HS-5 (cell line): ENCODE results near the gene ZNF883.
A peak's percentile ranks its signal among the peaks of the same experiment; 100 is the strongest.
"Not testable (repeated sequence)": the region's sequence is repeated elsewhere in the genome, so short reads cannot be mapped to it uniquely, and the experiment has no call there.

Experiments used
- DNase-seq: peaks from one replicate; pipeline ENCODE4 v3.0.0-alpha.2; 2012; ENCODE audit warnings: low read depth

Gene ZNF883

DNA sequence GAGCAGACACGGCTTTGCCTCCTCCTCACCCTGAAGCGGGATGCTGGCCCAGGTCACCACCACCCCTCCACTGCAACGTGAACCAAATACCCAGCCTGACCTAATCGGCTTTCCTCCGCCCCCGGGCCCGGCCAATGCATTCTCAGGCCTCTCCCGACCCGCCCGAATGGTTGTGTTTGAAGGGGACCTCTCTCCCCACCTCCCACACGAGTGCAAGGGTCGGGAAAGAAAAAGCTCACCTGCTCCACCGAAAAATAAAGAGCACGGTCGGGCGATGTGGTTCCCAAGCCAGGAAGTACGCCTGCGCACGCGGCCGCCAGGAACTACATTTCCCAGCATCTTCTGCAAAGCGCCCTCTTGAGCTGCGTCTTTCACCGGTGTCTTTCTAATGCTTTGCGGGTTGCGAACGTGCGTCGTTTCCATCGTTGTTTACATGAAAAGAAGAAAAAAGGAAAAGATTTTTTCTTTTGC is at the start of gene ZNF883:
ZNF883 (minus strand) TSS at position 282 of the 471 bp plus-strand sequence.
- DNase-seq = no peak

DNA sequence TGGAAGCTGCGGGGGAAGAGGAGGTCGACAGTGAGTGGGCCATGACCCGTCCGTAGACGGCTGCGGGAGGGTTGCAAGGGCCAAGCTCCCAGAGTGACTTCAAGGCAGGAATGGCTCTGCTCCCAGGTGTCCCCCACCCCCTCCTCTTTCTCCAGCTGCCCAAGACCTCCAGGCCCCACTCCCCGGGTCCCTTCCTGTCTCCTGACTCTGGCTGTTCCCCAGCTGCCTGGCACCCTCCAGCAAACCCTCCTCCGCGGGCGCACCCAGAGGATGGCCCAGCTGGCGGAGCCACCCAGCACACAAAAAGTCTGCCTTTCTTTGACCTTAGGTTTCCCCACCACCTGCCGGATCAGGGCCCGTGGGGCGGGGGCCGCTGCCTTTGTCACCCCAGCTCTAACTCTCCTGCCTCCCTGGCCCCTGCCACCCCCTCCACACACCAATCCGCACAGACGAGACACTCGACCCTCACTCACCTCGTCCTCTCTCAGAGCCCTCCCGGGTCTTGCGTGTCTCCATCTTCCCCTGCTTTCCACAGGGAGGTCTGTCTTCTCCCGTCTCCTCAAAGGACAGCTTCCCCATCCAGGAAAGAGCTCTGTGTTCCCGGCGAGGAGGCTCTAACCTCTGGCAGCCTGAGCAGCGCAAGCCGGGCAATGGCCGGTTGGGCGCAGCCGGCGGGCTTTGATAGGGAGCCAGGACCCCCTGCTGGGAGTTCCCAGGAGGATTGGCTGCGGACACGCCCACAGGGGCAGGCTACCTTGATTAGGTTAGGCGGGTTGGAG is 49.3 kb upstream of the ZNF883 start:
- not testable (repeated sequence) for DNase-seq

DNA sequence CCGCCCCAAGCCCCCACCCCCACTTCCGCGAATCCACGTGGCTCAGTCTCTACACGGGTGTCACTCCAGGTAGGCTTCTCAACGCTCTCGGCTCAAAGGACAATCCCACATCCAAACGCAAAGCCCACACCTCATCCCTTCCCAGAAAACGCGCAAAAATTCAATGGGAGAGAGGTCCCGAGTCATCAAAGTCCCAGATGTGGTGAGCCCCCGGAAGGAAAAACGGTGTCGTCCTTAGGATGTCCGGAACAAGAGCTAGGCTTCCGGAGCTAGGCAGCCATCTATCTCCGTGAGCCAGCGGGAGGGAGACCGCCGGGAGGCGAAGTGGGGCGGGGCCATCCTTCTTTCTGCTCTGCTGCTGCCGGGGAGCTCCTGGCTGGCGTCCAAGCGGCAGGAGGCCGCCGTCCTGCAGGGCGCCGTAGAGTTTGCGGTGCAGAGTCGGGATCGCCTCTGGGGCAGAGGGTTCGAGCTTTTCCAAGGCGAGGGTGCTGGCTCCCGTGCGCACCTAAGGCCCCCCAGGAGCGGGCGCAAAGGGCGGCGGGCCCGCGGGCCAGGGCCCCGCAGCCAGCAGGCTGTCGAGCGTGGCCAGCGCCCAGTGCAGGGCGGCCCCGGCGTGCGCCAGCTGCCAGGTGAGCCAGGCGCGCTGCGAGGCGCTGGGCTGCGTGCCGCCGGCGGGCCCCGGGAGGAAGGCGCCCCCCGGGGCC is 47.7 kb upstream of the ZNF883 start:
- not testable (repeated sequence) for DNase-seq

DNA sequence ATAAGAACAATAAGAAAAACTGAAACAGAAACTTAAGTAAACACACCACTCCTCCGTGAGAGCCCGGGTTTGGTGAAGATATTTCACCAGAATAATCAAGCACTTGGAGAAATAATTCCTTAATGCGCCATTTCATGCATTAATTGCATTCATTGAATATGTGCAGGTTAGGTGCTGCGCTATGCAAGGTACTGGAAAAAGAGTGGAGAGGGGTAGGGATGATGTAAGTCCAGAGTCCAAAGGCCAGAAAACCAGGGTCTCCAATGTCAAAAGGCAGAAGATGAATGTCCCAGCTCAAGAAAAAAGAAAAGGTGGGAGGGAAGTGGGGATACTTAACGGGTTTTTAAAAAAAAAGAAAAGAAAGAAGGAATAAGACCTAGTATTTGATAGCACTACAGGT is 45.2 kb upstream of the ZNF883 start:
- DNase-seq = no peak

DNA sequence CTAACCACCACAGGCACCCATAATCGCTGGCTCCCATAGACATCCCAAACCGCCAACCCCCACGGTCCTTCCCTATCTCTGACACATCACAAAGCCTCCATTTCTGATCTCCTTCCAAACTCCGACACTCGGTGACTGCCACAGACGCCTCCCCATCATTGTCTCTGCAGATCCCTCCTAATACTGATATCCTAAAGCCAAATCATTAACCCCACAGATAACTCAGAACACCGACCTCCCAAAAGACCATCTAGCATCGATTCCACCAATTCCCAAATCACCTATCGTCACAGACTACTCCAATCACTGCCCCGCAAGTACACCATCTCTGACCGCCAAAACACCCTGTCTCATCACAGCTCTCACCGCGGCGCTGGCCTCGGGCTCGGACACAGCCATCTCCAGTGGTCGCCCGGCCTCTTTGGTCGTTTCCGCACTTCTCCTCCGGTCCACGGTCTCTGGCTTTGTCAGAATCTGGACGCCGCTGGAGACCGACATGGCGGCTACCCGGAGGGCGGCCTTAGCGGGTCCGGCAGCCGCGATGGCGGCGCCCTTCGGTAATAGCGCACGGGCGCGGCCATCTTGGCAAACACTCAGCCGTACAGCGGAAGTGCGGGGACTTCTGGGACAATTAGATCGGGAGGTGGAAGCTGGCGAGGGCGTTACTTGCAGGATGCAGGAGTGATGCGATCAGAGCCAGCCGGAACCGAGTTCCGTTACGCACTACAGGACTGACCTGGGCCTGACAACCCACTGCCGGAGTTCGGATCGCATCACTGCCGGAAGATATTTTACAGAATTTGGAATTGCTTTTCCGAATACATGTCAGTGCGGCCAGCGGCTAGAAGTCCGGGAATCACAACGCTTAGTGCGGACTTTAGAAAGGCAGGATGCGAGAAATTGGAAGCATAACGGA is 44.5 kb upstream of the ZNF883 start, which contains the start of gene ZFP37:
ZFP37 (minus strand) TSS at position 534 of the 916 bp plus-strand sequence; CDS start at position 498, 36 bp downstream.
- DNase-seq = peak; percentile 74

DNA sequence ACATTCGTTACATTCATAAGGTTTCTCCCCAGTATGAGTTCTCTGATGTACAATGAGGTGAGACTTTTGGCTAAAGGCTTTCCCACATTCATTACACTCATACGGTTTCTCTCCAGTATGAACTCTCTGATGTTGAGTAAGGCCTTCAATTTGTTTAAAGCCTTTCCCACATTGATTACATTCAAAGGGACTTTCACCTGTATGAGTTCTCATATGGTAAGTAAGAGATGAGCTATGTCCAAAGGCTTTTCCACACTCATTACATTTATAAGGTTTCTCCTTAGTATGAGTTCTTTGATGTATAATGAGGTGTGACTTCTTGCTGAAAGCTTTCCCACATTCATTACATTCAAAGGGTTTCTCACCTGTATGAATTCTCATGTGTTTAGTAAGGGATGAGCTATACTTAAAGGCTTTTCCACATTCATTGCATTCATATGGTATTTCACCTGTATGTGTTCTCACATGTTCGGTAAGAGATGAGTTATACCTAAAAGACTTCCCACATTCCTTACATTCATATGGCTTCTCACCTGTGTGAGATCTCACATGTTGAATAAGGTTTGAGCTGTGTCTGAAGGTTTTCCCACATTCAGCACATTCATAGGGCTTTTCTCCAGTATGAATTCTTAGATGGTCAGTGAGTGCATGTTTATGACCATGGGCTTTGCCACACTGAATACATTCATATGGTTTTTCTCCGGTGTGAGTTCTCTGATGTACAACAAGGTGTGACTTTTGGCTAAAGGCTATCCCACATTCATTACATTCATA is 31.1 kb upstream of the ZNF883 start:
- DNase-seq = no peak

DNA sequence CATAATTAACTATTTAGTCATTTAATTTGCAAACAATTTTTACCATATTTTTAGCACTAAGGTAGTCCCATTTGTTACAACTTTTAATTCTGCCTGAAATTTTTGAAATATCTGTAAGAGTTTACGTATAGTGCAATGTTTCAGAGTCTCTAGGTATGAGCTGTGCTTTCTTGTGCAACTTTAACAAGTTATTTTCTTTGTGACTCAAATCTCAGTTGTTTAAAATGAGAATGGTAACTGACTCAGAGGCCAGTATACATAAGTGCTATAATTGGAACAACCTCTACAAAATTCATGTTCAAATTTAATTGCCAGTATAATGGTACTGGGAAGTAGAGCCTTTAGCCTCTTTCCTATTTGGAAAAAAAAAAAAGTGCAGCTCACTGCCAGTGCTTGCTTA is 14.2 kb upstream of the ZNF883 start:
- DNase-seq = no peak

DNA sequence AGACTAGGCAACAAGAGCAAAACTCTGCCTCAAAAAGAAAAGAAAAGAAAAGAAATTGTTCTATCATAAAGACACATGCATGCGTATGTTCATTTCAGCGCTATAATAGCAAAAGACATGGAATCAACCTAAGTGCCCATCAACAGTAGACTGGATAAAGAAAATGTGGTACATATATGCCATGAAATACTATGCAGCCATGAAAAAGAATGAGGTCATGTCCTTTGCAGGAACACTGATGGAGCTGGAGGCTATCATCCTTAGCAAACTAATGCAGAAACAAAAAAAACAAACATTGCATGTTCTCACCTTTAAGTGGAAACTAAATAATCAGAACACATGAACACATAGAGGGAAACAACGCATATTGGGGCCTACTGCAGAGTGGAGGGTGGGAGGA is 6.3 kb upstream of the ZNF883 start:
- DNase-seq = no peak

DNA sequence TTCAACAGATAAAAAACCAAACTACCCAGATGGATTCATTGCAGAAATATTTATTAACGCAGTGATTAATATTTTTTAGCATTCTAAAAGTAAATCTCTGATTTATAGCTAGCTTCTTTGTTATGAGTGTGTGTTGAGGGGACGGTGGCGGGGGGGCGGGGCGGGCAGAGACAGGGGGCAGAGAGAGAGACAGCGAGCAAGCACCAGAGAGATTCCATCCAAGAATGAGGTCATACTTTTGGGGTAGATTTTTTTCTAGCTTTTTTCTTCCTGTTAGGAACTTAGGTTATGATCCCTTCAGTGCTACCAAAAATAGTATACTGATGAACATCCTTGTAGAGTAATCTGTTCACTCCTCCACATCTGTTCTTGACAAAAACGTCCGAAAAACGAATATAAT is 500 bp upstream of the ZNF883 start:
- no peak for DNase-seq

DNA sequence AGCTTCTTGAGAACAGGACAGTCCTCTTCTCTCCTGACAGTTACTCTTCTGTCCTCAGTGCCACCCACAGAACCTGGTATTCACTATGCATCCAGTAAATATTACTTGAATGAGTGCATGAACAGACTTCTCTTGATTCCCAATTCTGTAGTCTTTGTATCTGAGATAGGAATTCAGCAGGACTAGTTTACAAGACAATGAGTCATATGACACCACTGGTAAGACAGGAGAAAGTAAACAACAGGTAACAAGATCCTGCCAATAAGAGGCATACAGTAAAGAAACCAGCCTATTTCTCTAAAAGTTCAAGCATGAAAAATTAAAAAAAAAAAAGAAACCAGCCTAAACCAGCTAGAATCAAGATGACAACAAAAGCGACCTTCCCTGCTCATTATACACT is 6.2 kb downstream of the ZNF883 start:
- DNase-seq = no peak

DNA sequence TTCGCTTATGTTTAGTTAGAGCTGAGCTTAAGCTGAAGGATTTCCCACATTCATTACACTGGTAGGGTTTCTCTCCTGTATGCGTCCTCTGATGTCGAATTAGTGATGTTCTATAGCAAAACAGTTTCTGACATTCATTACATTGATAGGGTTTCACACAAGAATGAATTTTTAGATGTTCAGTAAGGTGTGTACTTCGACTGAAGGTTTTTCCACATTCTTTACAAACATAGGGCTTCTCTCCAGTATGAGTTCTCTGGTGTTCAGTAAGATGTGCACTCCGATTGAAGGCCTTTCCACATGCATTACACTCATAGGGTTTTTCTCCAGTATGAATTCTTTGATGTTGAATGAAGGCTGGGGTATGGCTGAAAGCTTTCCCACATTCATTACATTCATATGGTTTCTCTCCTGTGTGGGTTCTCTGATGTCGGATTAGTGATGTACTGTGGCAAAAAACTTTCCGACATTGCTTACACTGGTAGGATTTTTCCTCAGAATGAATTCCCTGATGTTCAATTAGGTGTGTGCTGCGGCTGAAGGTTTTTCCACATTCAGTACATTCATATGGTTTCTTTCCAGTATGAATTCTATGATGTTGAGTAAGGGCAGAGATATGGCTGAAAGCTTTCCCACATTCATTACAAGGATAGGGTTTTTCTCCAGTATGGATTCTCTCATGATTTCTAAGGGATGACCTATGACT is 14.6 kb downstream of the ZNF883 start:
- DNase-seq = no peak

DNA sequence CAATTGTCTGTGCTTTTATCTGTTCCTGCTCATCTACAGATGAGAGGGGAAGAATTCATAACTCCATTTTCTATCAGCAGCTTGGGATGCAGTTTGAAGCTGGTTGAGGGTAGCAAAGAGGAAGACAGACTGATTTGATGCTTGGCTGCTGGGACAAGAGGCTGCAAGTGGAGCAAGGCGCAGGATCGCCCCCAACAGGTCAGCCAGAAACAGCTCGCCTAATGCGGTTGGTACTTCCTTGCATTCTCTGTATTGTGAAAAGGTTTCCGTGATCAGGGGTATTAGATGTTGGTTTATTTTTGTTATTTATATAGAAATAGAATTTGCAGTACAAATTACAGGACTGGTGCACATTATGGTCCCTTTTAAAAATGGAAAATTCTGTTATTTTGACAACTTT is 40.6 kb downstream of the ZNF883 start:
- DNase-seq = no peak

DNA sequence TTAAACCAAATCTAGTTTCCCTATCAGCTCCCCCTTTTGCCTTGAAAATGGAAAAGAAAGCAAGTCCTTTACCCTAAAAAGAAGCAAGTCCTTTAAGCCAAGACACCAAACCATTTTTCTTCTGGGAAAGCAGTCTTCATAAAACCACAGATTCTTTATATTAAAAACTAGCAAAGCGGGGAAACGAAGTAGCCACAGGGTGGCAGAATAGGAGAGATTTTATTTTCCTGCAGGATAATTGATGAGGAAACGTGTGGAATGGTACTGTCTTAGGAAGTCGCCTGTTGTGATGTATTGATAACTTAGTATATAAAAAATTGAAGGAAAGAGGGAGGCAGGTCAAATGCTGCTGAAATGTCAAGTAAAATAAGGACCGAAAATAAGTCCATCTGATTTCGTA is 41.1 kb downstream of the ZNF883 start:
- DNase-seq = peak; percentile 2

DNA sequence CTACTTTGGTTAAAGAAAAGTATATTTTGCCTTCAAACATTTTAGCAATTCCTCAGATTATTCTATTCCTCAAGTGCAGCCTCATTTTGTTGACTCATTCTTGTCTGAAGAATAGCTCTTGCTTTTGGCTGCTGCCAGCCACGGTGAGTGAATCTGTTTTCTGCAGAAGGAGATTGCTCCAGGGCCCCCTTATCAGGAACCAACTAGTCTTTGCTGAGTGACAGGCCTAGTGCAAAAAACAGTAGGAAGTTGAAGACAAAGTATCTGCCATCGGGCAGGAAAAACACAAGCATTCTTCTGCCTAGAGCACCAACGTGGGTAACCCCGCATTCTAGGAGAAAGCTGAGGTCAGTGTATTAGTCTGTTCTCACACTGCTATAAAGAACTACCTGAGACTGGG is 42.3 kb downstream of the ZNF883 start:
- no peak for DNase-seq

DNA sequence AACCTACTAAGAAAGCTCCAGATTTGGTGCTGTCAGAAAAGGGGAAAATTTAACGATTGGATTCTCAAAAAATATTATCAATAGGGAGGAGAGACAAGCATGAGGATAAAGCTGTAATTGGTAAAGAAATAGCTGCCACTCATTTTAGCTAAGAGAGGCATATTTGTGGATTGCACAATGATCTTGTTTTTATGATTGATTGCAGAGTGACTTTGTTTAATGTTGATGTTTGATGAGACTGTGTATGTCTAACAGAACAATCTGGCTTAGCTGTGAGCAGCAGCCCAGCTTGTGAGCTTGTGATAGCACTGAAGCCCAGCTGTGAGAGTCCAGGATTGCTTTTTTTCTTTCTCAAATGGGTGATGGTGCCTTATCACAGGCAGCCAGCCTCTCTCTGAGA is 56.4 kb downstream of the ZNF883 start:
- DNase-seq = no peak

DNA sequence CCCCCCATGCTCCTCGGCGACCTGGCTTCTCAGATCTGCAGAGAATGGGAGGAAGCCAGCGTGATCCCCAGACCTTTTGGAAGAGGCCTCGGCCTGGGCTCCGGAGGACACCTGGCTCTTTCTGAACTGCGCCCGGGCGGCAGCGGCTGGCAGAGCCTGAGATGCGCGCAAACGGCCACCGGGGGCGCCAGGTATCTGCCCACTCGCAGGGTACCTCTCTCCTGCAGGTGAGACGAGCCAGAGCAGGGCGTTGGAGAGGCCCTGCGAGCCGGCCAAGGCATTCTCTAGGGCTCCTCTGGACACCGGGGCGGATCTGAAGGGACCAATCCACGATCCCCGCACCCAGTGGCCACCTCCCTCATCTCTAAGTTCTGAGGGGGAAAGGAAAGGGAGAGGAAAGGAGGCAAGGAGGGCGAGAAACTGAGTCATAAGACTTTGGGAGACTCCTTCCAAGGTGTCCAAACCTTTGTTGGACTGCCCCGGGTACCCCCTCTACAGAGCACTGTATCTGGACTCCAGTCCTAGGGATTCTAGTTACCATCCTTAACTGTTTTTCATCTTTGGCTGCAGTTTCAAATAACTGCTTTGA is 66.3 kb downstream of the ZNF883 start:
- DNase-seq = no peak

DNA sequence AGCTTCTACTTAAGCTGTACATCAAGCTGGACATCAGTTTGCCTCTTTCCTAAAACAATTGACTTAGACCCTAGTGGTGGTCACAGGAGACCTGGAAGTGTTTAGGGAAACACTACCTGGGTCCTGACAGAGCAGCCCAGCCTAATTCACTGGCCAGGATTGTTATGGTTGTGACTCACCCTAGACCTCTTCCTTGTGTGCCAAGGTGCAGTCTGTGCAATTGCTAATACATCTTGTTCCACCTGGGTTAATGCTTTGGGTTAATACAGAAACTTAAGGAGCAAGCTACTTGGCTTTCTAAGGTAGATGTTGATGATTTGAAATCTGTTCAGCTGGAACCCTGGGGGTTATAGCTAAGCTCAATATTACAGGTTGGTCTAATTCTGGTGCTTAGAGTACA is 72.6 kb downstream of the ZNF883 start:
- DNase-seq = no peak

DNA sequence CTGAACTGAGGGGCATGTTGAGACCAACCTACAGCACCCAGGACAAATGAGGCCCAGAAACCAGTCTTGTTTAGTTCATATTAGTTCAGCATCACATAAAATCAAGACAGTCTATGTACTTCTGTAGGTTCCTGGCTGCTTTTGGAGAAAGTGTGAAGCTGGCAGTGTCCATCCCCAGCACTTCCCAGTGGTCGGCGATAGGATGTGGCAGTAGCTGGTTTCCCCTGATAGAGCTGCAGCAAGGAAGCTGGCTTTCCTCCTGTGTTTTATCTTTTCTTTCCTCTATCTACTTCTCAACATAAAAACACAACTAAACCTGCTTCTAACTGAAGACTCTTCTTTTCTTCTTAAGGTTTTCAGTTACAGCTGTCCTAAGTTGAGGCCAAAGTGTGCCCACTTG is 78.3 kb downstream of the ZNF883 start:
- no peak for DNase-seq

DNA sequence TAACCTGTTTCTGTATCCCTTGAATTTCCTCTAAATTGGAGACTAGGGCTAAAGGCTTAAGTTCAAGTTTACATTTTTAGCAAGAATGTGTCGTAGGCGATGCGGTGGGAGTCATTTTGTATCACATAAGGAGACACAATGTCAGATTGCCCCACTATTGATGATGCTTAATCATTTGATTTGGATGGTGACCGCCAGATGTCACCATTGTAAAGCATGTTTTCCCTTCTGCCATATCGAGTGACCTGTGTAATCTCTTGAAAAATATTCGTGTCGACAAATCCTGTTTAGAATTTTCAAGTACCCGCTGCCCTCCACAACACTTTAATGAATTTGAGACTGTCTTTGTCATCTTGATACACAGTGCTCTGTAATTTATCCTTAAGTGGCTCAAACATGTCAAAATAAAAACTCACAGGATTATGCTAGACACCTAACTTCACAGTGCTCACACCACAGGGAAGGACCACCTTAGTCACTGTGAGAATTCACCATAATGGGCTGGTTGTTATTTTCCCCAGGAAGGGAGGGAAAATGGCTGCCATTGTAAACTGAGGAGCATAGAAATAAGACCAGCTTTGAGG is 86.8 kb downstream of the ZNF883 start:
- peak; percentile 50 for DNase-seq

DNA sequence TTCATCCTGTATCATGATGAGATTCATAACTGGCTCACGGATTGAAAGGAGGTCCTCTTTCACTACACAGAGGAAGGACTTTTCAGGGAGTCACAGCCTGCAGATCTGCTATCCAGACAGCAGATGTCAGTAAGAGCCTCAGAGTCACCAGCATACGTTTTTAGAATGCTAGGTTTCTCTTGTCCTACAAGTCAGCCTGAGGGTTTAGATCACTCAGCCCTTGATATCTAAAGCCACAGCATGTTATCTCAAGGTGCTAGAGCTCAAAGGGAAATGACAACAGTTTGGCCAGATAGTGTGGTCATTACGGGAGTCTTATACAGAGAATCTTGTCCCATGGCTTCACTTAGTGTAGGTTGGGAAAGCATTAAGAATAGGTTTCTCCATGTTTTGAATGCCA is 90.4 kb downstream of the ZNF883 start:
- no peak for DNase-seq
